Lung (tissue), 12 donors: Measurements from ENCODE around the gene TUBA1C. TPM values are rescaled to one million over a fixed set of nuclear protein-coding genes. Genes with fewer than 3 reads are reported as not detected.
A peak's percentile ranks its signal among the peaks of the same experiment; 100 is the strongest.
"Not testable (repeated sequence)": the region's sequence is repeated elsewhere in the genome, so short reads cannot be mapped to it uniquely, and the experiment has no call there.

ENCODE experiments used
- ATAC-seq: fragments of 200-7000 bp; cut with Tn5 transposase; one replicate; pipeline ENCODE4 v1.9.1; 2020; ENCODE audit warnings: moderate number of reproducible peaks; ENCODE audit not compliant: insufficient read depth, low FRiP score
- DNase-seq, 3 donors: peaks; one replicate each; pipeline ENCODE4 v3.0.0-alpha.2; 2013 to 2017
- H3K27ac ChIP-seq, 2 donors: one replicate each; pipeline ENCODE4 v1.5.1; 2013; ENCODE audit warnings: mild to moderate bottlenecking in 2 of 2, moderate library complexity in 2 of 2, control low read depth in 1 of 2, inconsistent platforms in 1 of 2, low read depth in 1 of 2, low read length in 1 of 2
- H3K27me3 ChIP-seq, 3 donors: one replicate each; pipeline ENCODE4 v1.5.1; 2013; ENCODE audit warnings: low read length in 2 of 3; ENCODE audit not compliant: control insufficient read depth in 3 of 3, insufficient read depth in 3 of 3
- H3K36me3 ChIP-seq, 4 donors: one replicate each; pipeline ENCODE4 v1.5.1; 2013; ENCODE audit warnings: low read length in 4 of 4, mild to moderate bottlenecking in 1 of 4, moderate library complexity in 1 of 4; ENCODE audit not compliant: control insufficient read depth in 4 of 4, insufficient read depth in 4 of 4
- H3K4me1 ChIP-seq, 5 donors: one replicate each; pipeline ENCODE4 v1.5.1; 2013; ENCODE audit warnings: low read length in 5 of 5, mild to moderate bottlenecking in 2 of 5, moderate library complexity in 1 of 5; ENCODE audit not compliant: control insufficient read depth in 5 of 5, insufficient read depth in 5 of 5
- H3K4me3 ChIP-seq: one replicate; pipeline ENCODE4 v1.5.1; 2013; ENCODE audit warnings: mild to moderate bottlenecking, control low read depth, moderate library complexity
- H3K9ac ChIP-seq, 2 donors: one replicate each; pipeline ENCODE4 v1.5.1; 2013; ENCODE audit warnings: low read length in 2 of 2, control low read depth in 1 of 2; ENCODE audit not compliant: insufficient read depth in 1 of 2
- H3K9me3 ChIP-seq, 4 donors: one replicate each; pipeline ENCODE4 v1.5.1; 2013; ENCODE audit warnings: low read length in 3 of 4, mild to moderate bottlenecking in 1 of 4, moderate library complexity in 1 of 4; ENCODE audit not compliant: control insufficient read depth in 4 of 4, insufficient read depth in 3 of 4
- CTCF ChIP-seq: IDR thresholded peaks from 2 replicates; pipeline ENCODE4 v1.5.1; 2012; ENCODE audit warnings: mild to moderate bottlenecking; ENCODE audit errors: control extremely low read depth, extremely low read depth
- WGBS, 2 donors: extraction: QIAGEN DNeasy Blood & Tissue Kit; methylation state at CpG; one replicate each; pipeline ENCODE4 v1.1.7; 2013; 5-methylcytosine and 5-hydroxymethylcytosine counted together
- polyA plus RNA-seq, 2 donors: library from polyadenylated mRNA; stranded (reverse); fragments of 200-250 nt; gene quantifications; one replicate each; pipeline ENCODE4 v1.2.1, GENCODE V29; 2013
- total RNA-seq, 2 donors: library from RNA; depleted of rRNA in 1 of 2; stranded (reverse); fragments of >200 nt in 1 of 2; gene quantifications; one replicate each; pipeline ENCODE4 v1.2.1, GENCODE V29; 2014 to 2021
- donor health status: control.
- donor health status: control.
- donor health status: Bipolar disorder and iron deficiency.
- donor health status: healthy.
- donor health status: DM: yes; HTN: yes; CAD: no.

The TUBA1C gene
- total and polyA plus RNA-seq, 4 donors = 54.3 to 593 (median 201) TPM

- H3K9me3 ChIP-seq = no peaks in the 10 kb centered on the region
- peaks cover 0 to 1% (median 0%) of the 10 kb centered on the region in 5 donors for H3K4me1 ChIP-seq
- no peak overlapping the region for H3K9ac ChIP-seq
- H3K36me3 ChIP-seq = peaks cover 0 to 15% (median 10%) of the 10 kb centered on the region in 4 donors
- TF ChIP-seq CTCF = no peak
- no peaks in the 10 kb centered on the region for H3K27me3 ChIP-seq
- H3K4me3 ChIP-seq = no peak overlapping the region
- WGBS, 2 donors = 85 to 92% methylated on average over 13 of the region's 13 CpGs
- no peak overlapping the region for H3K27ac ChIP-seq
- no peak for DNase-seq
- no peak for ATAC-seq
Measured at GRCh38 chr12:49276304-49277290, 11.7 kb downstream of the TUBA1C start.

- TF ChIP-seq CTCF = no peak
- Histone ChIP-seq H3K4me1 (peaks cover 0 to 1% (median 0%) of the 10 kb centered on the region in 5 donors), H3K27ac (no peak overlapping the region), H3K4me3 (no peak overlapping the region), H3K9ac (no peak overlapping the region), H3K9me3 (no peaks in the 10 kb centered on the region), H3K27me3 (no peaks in the 10 kb centered on the region), H3K36me3 (peaks cover 0 to 14% (median 8%) of the 10 kb centered on the region in 4 donors)
- no peak for DNase-seq
- WGBS, 2 donors = 93 to 98% methylated on average over 7 of the region's 7 CpGs
- ATAC-seq = no peak
Measured at GRCh38 chr12:49277466-49277865, 12.6 kb downstream of the TUBA1C start.

- ATAC-seq (peak; percentile 43), DNase-seq (no peak)
- WGBS, 2 donors = 30 to 43% methylated on average over 7 of the region's 7 CpGs
Measured at GRCh38 chr12:49279706-49280159, 14.9 kb downstream of the TUBA1C start.

GRCh38 chr12:49280545-49280944, 15.7 kb downstream of the TUBA1C start:
- not testable (repeated sequence) for H3K27ac ChIP-seq, H3K4me3 ChIP-seq, H3K9me3 ChIP-seq, H3K4me1 ChIP-seq, H3K27me3 ChIP-seq, DNase-seq, H3K36me3 ChIP-seq, H3K9ac ChIP-seq, ATAC-seq
- WGBS, 2 donors = 69 to 85% methylated on average over 6 of the region's 6 CpGs

More at GRCh38 chr12:49279706-49280159, 14.9 kb downstream of the TUBA1C start:
- Histone ChIP-seq H3K4me3 (no peak overlapping the region), H3K9ac (no peak overlapping the region), H3K27me3 (peaks cover 0 to 8% (median 0%) of the 10 kb centered on the region in 3 donors), H3K27ac (peak overlapping the region in 1 of 2 donors; percentile 62), H3K4me1 (peaks cover 0 to 1% (median 0%) of the 10 kb centered on the region in 5 donors), H3K9me3 (no peaks in the 10 kb centered on the region), H3K36me3 (no peaks in the 10 kb centered on the region)
- no peak for TF ChIP-seq CTCF
